H1 (cell line): ENCODE measurements around the gene ARL6IP6.
"Not testable (repeated sequence)": the region's sequence is repeated elsewhere in the genome, so short reads cannot be mapped to it uniquely, and the experiment has no call there.

Experiments used
- CREB1 ChIP-seq: IDR thresholded peaks from 2 replicates; pipeline ENCODE4 v1.6.1; 2012; ENCODE audit warnings: inconsistent platforms
- JUND ChIP-seq: IDR thresholded peaks from 2 replicates; pipeline ENCODE4 v1.6.1; 2011; ENCODE audit warnings: mild to moderate bottlenecking, improper control_type of control experiment, low read length
- POLR2A ChIP-seq, 2 experiments: IDR thresholded peaks; 1 replicate in 1 of 2; 2 replicates in 1 of 2; pipeline ENCODE4 v1.6.1; 2011; ENCODE audit warnings: low read depth in 2 of 2, low read length in 2 of 2, mild to moderate bottlenecking in 2 of 2; ENCODE audit errors: control extremely low read depth in 1 of 2
- POLR2AphosphoS5 ChIP-seq: IDR thresholded peaks from 2 replicates; pipeline ENCODE4 v1.6.1; 2011; ENCODE audit warnings: low read depth, low read length
- SIX5 ChIP-seq: IDR thresholded peaks from 2 replicates; pipeline ENCODE4 v1.6.1; 2011; ENCODE audit warnings: mild to moderate bottlenecking, low read depth, low read length
- TAF1 ChIP-seq: IDR thresholded peaks from 2 replicates; pipeline ENCODE4 v1.6.1; 2011; ENCODE audit warnings: mild to moderate bottlenecking, low read depth, low read length
- ZNF274 ChIP-seq: IDR thresholded peaks from 2 replicates; pipeline ENCODE4 v1.7.0; 2012; ENCODE audit warnings: low read length, borderline replicate concordance; ENCODE audit errors: extremely low read depth

DNA sequence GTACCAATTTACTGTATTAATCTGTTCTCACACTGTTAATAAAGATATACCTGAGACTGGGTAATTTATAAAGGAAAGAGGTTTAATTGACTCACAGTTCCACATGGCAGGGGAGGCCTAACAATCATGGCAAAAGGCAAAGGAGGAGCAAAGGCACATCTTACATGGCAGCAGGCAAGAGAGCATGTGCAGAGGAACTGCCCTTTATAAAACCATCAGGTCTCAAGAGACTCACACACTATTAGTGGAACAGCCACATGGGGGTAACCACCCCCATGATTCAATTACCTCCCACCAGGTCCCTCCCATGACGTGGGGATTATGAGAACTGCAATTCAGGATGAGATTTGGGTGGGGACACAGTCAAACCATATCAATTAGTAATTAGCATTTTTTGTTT lies 21.3 kb downstream of the ARL6IP6 start:
- not testable (repeated sequence) for TF ChIP-seq POLR2AphosphoS5; TAF1; JUND; POLR2A (IDR thresholded peaks at IDR 0.05; ENCODE audit: control extremely low read depth in 1 of 2, low read depth in 2 of 2, low read length in 2 of 2); SIX5; CREB1; ZNF274
